Measurements from ENCODE around the gene GHDC. TPM values are rescaled to one million over a fixed set of nuclear protein-coding genes. Genes with fewer than 3 reads are reported as not detected.
"Not testable (repeated sequence)": the region's sequence is repeated elsewhere in the genome, so short reads cannot be mapped to it uniquely, and the experiment has no call there.

GHDC gene
- total RNA-seq, 1 experiment from 2014 or later, result 21.5 TPM

DNA sequence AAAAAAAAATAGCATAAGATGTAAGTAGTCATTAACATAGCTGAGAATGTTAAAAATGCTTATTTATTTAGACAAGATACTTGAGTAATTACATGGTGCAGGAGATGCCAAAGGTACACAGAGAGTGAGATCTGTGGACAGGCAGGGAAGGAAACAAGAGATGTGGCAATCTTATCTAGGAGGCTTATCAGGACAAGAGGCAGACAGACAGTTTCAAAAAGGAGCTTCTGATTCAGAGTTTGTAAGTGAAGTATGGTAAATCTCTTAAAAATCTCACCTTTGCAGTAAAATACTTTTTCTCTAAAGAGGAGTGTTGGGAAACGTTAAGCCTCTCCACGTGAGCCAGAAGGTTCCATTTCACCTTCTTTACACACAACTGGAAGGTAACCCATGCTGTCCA, 19.9 kb upstream of the GHDC start:
- POLR2A ChIA-PET (ENCODE audit: unreplicated experiment), result interaction anchor here (0.6 kb wide), 1 partner anchor 188 kb away, joined by 4 read pairs; no protein-coding TSS in a partner anchor
- Histone ChIP-seq H4K20me1 (ENCODE audit: insufficient read depth) (no peaks in the 10 kb centered on the region), H3K9me2 (ENCODE audit: insufficient read depth) (no peaks in the 10 kb centered on the region), H3K79me2 (ENCODE audit: low read depth) (no peaks in the 10 kb centered on the region), H3K9me3 (ENCODE audit: insufficient read depth, low read depth) (no peaks in the 10 kb centered on the region), H3K27ac (no peak overlapping the region), H3K27me3 (ENCODE audit: insufficient read depth, low read depth) (no peaks in the 10 kb centered on the region), H2AFZ (no peak overlapping the region), H3K4me3 (no peak overlapping the region), H3K36me3 (ENCODE audit: low read depth) (no peaks in the 10 kb centered on the region), H3F3A (ENCODE audit: insufficient read depth, low read depth) (peaks cover 4% of the 10 kb centered on the region; the same call in 1 of the 2 replicates), H3K4me1 (replicated peaks; ENCODE audit: insufficient read depth) (no peaks in the 10 kb centered on the region), H3K4me2 (no peak overlapping the region)
- TF ChIP-seq EZH2 (IDR thresholded peaks at IDR 0.05; ENCODE audit: low read depth), result no peak
- TF ChIP-seq, protein P1, sequence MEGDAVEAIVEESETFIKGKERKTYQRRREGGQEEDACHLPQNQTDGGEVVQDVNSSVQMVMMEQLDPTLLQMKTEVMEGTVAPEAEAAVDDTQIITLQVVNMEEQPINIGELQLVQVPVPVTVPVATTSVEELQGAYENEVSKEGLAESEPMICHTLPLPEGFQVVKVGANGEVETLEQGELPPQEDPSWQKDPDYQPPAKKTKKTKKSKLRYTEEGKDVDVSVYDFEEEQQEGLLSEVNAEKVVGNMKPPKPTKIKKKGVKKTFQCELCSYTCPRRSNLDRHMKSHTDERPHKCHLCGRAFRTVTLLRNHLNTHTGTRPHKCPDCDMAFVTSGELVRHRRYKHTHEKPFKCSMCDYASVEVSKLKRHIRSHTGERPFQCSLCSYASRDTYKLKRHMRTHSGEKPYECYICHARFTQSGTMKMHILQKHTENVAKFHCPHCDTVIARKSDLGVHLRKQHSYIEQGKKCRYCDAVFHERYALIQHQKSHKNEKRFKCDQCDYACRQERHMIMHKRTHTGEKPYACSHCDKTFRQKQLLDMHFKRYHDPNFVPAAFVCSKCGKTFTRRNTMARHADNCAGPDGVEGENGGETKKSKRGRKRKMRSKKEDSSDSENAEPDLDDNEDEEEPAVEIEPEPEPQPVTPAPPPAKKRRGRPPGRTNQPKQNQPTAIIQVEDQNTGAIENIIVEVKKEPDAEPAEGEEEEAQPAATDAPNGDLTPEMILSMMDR (conservative IDR thresholded peaks at IDR 0.05), result no peak
- no TSS peak for BruUV-seq (replicated peaks)
- CTCF ChIA-PET, result no interaction called here
- intact Hi-C loops (cut with micrococcal nuclease; ENCODE audit: unreplicated experiment), result no loop called here
- DNase-seq, result no peak

DNA sequence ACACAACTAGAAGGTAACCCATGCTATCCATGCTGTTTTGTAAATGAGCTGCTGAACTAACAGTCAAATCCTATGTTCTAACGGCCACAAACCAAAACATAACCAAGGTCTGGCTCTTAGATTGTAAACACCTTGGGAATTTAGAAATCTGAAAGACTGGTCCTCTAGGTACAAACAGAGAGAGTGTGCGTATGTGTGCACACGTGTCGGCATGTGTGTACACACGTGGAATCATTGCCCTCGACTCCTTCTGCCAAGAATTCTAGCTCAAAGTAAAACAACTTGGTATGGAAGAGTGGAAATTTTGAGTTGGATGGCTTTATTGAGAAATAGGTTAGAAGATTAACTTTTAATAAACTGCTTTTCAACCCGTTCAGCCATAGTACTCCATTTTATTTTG, 18.1 kb upstream of the GHDC start:
- DNase-seq, result no peak
- Histone ChIP-seq H3K27ac (no peak overlapping the region), H3K4me1 (replicated peaks; ENCODE audit: insufficient read depth) (no peaks in the 10 kb centered on the region), H3K9me3 (ENCODE audit: insufficient read depth, low read depth) (no peaks in the 10 kb centered on the region), H3K4me3 (no peak overlapping the region), H3K36me3 (ENCODE audit: low read depth) (no peaks in the 10 kb centered on the region), H3K4me2 (no peak overlapping the region), H3F3A (ENCODE audit: insufficient read depth, low read depth) (peaks cover 4% of the 10 kb centered on the region; the same call in 1 of the 2 replicates), H3K79me2 (ENCODE audit: low read depth) (no peaks in the 10 kb centered on the region), H2AFZ (no peak overlapping the region), H3K9me2 (ENCODE audit: insufficient read depth) (no peaks in the 10 kb centered on the region), H4K20me1 (ENCODE audit: insufficient read depth) (no peaks in the 10 kb centered on the region), H3K27me3 (ENCODE audit: insufficient read depth, low read depth) (no peaks in the 10 kb centered on the region)
- ChIA-PET POLR2A (ENCODE audit: unreplicated experiment) (interaction anchor here (0.7 kb wide), 1 partner anchor 211 kb away, joined by 3 read pairs; the partner anchor contains the start of gene CAVIN1), CTCF (no interaction called here)
- BruUV-seq (replicated peaks), result no TSS peak
- TF ChIP-seq, protein P1 (conservative IDR thresholded peaks at IDR 0.05), result no peak
- no peak for TF ChIP-seq EZH2 (IDR thresholded peaks at IDR 0.05; ENCODE audit: low read depth)
- intact Hi-C loops (cut with micrococcal nuclease; ENCODE audit: unreplicated experiment), result no loop called here

DNA sequence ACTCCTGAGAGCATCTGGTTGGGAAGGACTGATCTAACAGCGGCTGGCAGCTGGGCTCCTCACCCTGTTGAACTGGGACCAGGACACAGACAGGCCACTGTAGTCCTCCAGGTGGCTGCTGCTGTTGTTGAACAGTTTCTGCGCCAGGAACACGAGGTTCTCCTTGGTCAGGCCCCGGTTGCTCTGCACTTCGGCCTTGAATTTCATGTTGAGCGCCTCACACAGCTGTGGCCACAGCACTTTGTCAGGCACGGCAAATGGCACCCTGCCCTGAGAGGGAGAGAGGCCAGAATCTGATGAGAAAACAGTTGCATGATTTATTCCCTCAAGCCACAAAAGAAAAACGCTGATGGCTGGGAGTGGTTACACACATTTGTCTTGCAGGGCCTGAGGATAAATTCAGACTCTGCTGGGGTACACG, 17.6 kb upstream of the GHDC start:
- POLR2A ChIA-PET (ENCODE audit: unreplicated experiment), result interaction anchor here (0.7 kb wide), 1 partner anchor 211 kb away, joined by 3 read pairs; the partner anchor contains the start of gene CAVIN1
- BruUV-seq (replicated peaks); CTCF ChIA-PET: not testable (repeated sequence)

DNA sequence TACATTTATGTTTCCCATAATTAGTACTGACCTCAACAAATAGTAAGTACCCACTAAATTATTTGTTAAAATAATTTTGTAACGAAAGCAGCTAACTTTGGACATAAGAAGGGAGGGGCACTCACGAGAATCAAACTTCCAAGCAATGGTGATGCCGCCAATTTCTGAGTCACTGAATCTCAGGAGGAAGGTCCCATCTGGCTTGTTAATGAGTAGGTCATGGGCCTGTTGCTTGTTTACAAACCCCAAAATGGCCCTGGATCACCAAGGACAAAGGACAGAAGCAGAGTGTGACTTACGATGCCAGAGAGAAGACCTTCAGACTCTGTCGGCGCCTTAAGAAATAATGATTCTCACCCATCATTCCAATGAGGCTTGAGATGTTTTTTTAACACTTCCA, 15.8 kb upstream of the GHDC start:
- POLR2A ChIA-PET (ENCODE audit: unreplicated experiment), result no interaction called here
- H3K9me3 ChIP-seq (ENCODE audit: insufficient read depth, low read depth), result no peaks in the 10 kb centered on the region

More for the DNA sequence above, 17.6 kb upstream of the GHDC start:
- H4K20me1 ChIP-seq (ENCODE audit: insufficient read depth); H3K27me3 ChIP-seq (ENCODE audit: insufficient read depth, low read depth); H3K27ac ChIP-seq; H3K36me3 ChIP-seq (ENCODE audit: low read depth); H3K4me2 ChIP-seq; H3K4me1 ChIP-seq (replicated peaks; ENCODE audit: insufficient read depth); H2AFZ ChIP-seq; H3K9me2 ChIP-seq (ENCODE audit: insufficient read depth); H3K9me3 ChIP-seq (ENCODE audit: insufficient read depth, low read depth); H3F3A ChIP-seq (ENCODE audit: insufficient read depth, low read depth); H3K4me3 ChIP-seq; H3K79me2 ChIP-seq (ENCODE audit: low read depth); intact Hi-C loops (cut with micrococcal nuclease; ENCODE audit: unreplicated experiment); DNase-seq: not testable (repeated sequence)

DNA sequence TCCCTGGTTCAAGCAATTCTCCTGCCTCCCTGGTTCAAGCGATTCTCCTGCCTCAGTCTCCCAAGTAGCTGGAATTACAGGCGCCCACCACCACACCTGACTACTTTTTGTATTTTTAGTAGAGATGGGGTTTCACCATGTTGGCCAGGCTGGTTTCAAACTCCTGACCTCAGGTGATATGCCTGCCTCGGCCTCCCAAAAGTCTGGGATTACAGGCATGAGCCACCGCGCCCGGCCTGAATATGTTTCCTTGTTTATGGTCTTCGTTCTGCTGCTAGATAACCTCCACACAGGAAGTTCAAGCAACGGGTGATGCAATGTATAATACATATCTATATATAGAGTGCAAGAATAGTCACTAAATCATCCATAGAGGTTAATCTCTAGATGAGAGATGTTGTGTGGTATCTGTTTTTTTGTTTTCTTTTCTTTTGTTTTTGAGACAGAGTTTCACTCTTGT, 11.9 kb upstream of the GHDC start:
- CTCF ChIA-PET; H3K27ac ChIP-seq; H3K9me3 ChIP-seq (ENCODE audit: insufficient read depth, low read depth); H3K4me2 ChIP-seq; H3K27me3 ChIP-seq (ENCODE audit: insufficient read depth, low read depth); POLR2A ChIA-PET (ENCODE audit: unreplicated experiment); intact Hi-C loops (cut with micrococcal nuclease; ENCODE audit: unreplicated experiment); H3K36me3 ChIP-seq (ENCODE audit: low read depth); H3K79me2 ChIP-seq (ENCODE audit: low read depth); BruUV-seq (replicated peaks); H3K4me3 ChIP-seq; H3K9me2 ChIP-seq (ENCODE audit: insufficient read depth); H3K4me1 ChIP-seq (replicated peaks; ENCODE audit: insufficient read depth); DNase-seq; H3F3A ChIP-seq (ENCODE audit: insufficient read depth, low read depth); H4K20me1 ChIP-seq (ENCODE audit: insufficient read depth); H2AFZ ChIP-seq: not testable (repeated sequence)

More for the DNA sequence above, 15.8 kb upstream of the GHDC start:
- no TSS peak for BruUV-seq (replicated peaks)
- Histone ChIP-seq H3K9me2 (ENCODE audit: insufficient read depth) (no peaks in the 10 kb centered on the region), H3K4me3 (no peak overlapping the region), H3K4me1 (replicated peaks; ENCODE audit: insufficient read depth) (peaks cover 7% of the 10 kb centered on the region), H3K36me3 (ENCODE audit: low read depth) (0 out of 2 replicates have a peak, but pooled peaks cover 4% of the 10 kb centered on the region), H3K79me2 (ENCODE audit: low read depth) (no peaks in the 10 kb centered on the region), H3K27ac (no peak overlapping the region), H3K27me3 (ENCODE audit: insufficient read depth, low read depth) (no peaks in the 10 kb centered on the region), H2AFZ (no peak overlapping the region), H3F3A (ENCODE audit: insufficient read depth, low read depth) (peaks cover 4% of the 10 kb centered on the region; the same call in 1 of the 2 replicates), H4K20me1 (ENCODE audit: insufficient read depth) (no peaks in the 10 kb centered on the region), H3K4me2 (no peak overlapping the region)
- no peak for TF ChIP-seq EZH2 (IDR thresholded peaks at IDR 0.05; ENCODE audit: low read depth)
- TF ChIP-seq, protein P1 (conservative IDR thresholded peaks at IDR 0.05), result no peak
- CTCF ChIA-PET, result no interaction called here
- intact Hi-C loops (cut with micrococcal nuclease; ENCODE audit: unreplicated experiment), result no loop called here
- no peak for DNase-seq
